ENCODE results near the gene PDZD4. TPM values are rescaled to one million over a fixed set of nuclear protein-coding genes. Genes with fewer than 3 reads are reported as not detected.

PDZD4 gene
- total and polyA plus RNA-seq, 10 of the 15 experiments (the other 5 are each of a cell fraction or from before 2014, with no cell fraction given), result 0.01 to 0.15 (median 0.04) TPM; not detected in 6

DNA sequence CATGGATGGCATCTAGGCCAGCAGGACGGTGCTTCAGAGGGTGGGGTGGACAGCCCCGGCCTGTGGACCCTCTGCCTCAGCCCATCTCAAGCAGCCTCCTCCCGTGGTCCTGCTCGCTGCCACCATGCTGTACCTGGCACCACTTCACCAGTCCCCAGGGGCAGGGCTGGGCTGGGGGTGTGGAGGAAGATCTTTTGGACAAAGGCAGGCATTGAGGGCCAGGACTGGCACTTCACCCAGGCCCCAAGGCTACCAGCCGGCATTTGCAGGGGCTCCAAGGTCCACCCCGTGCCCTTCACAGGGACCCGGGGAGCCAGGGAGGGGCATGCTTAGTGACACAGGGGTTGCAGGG is 65.6 kb downstream of the PDZD4 start:
- ChIA-PET RAD21 (ENCODE audit: unreplicated experiment) (interaction anchor here (0.5 kb wide), 1 partner anchor 181 kb away, joined by 3 read pairs; no protein-coding TSS in a partner anchor), SMC1A (ENCODE audit: uncharacterized antibody, unreplicated experiment) (no interaction called here), POLR2A (no interaction called here), CTCF (interaction anchor here (1.7 to 2.3 kb wide), 2 partner anchors 164 to 183 kb away, joined by 5 to 26 read pairs; no protein-coding TSS in a partner anchor)
- DNase-seq (ENCODE audit: low read depth, low spot score) (no peak), ATAC-seq (no peak; the same call in 2 of the 3 replicates), FAIRE-seq (no peak)
- Histone ChIP-seq H3K79me2 (ENCODE audit: control insufficient read depth, insufficient read depth, low read length) (no peaks in the 10 kb centered on the region), H3K4me3 (no peak overlapping the region), H3K9me3 (replicated peaks; ENCODE audit: control insufficient read depth, insufficient read depth, low read length) (no peaks in the 10 kb centered on the region; the same call in 2 of the 3 replicates), H3K36me3 (ENCODE audit: control insufficient read depth in 2 of 2, insufficient read depth in 2 of 2, low read length in 1 of 2) (no peaks in the 10 kb centered on the region), H3K4me2 (ENCODE audit: control insufficient read depth, insufficient read depth) (no peak overlapping the region), H3K27me3 (replicated peaks in 1 of 2; ENCODE audit: control insufficient read depth in 2 of 2, insufficient read depth in 2 of 2, low read length in 1 of 2) (no peaks in the 10 kb centered on the region), H3K27ac (ENCODE audit: control insufficient read depth, insufficient read depth) (no peak overlapping the region), H2AFZ (ENCODE audit: control insufficient read depth, low read depth, low read length) (no peak overlapping the region), H3K4me1 (ENCODE audit: control insufficient read depth, insufficient read depth, low read length) (no peaks in the 10 kb centered on the region), H4K20me1 (ENCODE audit: control insufficient read depth, insufficient read depth) (no peaks in the 10 kb centered on the region), H3K9ac (ENCODE audit: control insufficient read depth, insufficient read depth, low read length) (no peak overlapping the region)
- intact Hi-C loops (cut with micrococcal nuclease; ENCODE audit: unreplicated experiment) (loop anchor here (1.0 to 5.0 kb wide), 3 partner anchors 183 to 288 kb away; no protein-coding TSS in a partner anchor), in situ Hi-C loops (cut with MboI) (loop anchor here (5.0 kb wide), 1 partner anchor 198 kb away; no protein-coding TSS in a partner anchor)
- no peak for TF ChIP-seq MYB (IDR thresholded peaks at IDR 0.05; ENCODE audit: borderline replicate concordance, low read depth, low read length)
- TF ChIP-seq, protein P1, sequence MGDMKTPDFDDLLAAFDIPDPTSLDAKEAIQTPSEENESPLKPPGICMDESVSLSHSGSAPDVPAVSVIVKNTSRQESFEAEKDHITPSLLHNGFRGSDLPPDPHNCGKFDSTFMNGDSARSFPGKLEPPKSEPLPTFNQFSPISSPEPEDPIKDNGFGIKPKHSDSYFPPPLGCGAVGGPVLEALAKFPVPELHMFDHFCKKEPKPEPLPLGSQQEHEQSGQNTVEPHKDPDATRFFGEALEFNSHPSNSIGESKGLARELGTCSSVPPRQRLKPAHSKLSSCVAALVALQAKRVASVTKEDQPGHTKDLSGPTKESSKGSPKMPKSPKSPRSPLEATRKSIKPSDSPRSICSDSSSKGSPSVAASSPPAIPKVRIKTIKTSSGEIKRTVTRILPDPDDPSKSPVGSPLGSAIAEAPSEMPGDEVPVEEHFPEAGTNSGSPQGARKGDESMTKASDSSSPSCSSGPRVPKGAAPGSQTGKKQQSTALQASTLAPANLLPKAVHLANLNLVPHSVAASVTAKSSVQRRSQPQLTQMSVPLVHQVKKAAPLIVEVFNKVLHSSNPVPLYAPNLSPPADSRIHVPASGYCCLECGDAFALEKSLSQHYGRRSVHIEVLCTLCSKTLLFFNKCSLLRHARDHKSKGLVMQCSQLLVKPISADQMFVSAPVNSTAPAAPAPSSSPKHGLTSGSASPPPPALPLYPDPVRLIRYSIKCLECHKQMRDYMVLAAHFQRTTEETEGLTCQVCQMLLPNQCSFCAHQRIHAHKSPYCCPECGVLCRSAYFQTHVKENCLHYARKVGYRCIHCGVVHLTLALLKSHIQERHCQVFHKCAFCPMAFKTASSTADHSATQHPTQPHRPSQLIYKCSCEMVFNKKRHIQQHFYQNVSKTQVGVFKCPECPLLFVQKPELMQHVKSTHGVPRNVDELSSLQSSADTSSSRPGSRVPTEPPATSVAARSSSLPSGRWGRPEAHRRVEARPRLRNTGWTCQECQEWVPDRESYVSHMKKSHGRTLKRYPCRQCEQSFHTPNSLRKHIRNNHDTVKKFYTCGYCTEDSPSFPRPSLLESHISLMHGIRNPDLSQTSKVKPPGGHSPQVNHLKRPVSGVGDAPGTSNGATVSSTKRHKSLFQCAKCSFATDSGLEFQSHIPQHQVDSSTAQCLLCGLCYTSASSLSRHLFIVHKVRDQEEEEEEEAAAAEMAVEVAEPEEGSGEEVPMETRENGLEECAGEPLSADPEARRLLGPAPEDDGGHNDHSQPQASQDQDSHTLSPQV (IDR thresholded peaks at IDR 0.05), result no peak
- WGBS (ENCODE audit: insufficient coverage, insufficient replicate concordance, low lambda C conversion rate, missing lambda C conversion rate), result 53% methylated on average over 7 of the region's 7 CpGs
- no TSS peak for BruUV-seq (replicated peaks)

Data from GM12878 (cell line).